GM23338 (cell line): ENCODE results near the gene NUCB2. TPM values are rescaled to one million over a fixed set of nuclear protein-coding genes. Genes with fewer than 3 reads are reported as not detected.
A peak's percentile ranks its signal among the peaks of the same experiment; 100 is the strongest.

Experiments used
- ATAC-seq: fragments of 200-7000 bp; cut with Tn5 transposase; 3 replicates; pipeline ENCODE4 v1.9.1; 2020
- DNase-seq: peaks from one replicate; pipeline ENCODE4 v3.0.0-alpha.2; 2015; ENCODE audit warnings: low spot score
- H2AFZ ChIP-seq: fragments of 200-600 bp; sonication (generic); 2 replicates; pipeline ENCODE4 v1.8.0; 2016; ENCODE audit warnings: antibody characterized with exemption, mild to moderate bottlenecking, moderate library complexity
- H3F3A ChIP-seq: fragments of 200-600 bp; sonication (generic); replicated peaks from 2 replicates; pipeline ENCODE4 v1.8.0; 2017; ENCODE audit warnings: antibody characterized with exemption, mixed run types, low read depth
- H3K27ac ChIP-seq: fragments of 200-600 bp; sonication (generic); 2 replicates; pipeline ENCODE4 v1.6.1; 2016; ENCODE audit warnings: low read depth
- H3K27me3 ChIP-seq: fragments of 200-600 bp; sonication (generic); 2 replicates; pipeline ENCODE4 v1.8.0; 2016; ENCODE audit warnings: mild to moderate bottlenecking, mixed run types, moderate library complexity; ENCODE audit not compliant: insufficient read depth
- H3K36me3 ChIP-seq: fragments of 200-600 bp; sonication (generic); 2 replicates; pipeline ENCODE4 v1.8.0; 2016; ENCODE audit warnings: mild to moderate bottlenecking; ENCODE audit not compliant: insufficient read depth
- H3K4me1 ChIP-seq: fragments of 200-600 bp; sonication (generic); 2 replicates; pipeline ENCODE4 v1.8.0; 2016; ENCODE audit warnings: mild to moderate bottlenecking, moderate library complexity; ENCODE audit not compliant: insufficient read depth
- H3K4me2 ChIP-seq: fragments of 200-600 bp; sonication (generic); 2 replicates; pipeline ENCODE4 v1.7.1; 2017; ENCODE audit warnings: mixed run types
- H3K4me3 ChIP-seq: fragments of 200-600 bp; sonication (generic); 2 replicates; pipeline ENCODE4 v1.6.1; 2016; ENCODE audit warnings: mixed run types
- H3K79me2 ChIP-seq: fragments of 200-600 bp; sonication (generic); replicated peaks from 2 replicates; pipeline ENCODE4 v1.8.0; 2017; ENCODE audit warnings: mild to moderate bottlenecking; ENCODE audit not compliant: insufficient read depth
- H3K9me2 ChIP-seq: fragments of 200-600 bp; sonication (generic); 2 replicates; pipeline ENCODE4 v1.8.0; 2017; ENCODE audit not compliant: insufficient read depth
- H4K20me1 ChIP-seq: fragments of 200-600 bp; sonication (generic); replicated peaks from 2 replicates; pipeline ENCODE4 v1.8.0; 2017; ENCODE audit warnings: mild to moderate bottlenecking; ENCODE audit not compliant: insufficient read depth
- H3K27ac Mint-ChIP-seq: 2 replicates; pipeline ENCODE4 v1.8.0; 2020; ENCODE audit warnings: inconsistent platforms, mild to moderate bottlenecking, moderate library complexity, mixed read lengths
- H3K27me3 Mint-ChIP-seq: 3 replicates; pipeline ENCODE4 v1.8.0; 2022; ENCODE audit warnings: low read depth, mild to moderate bottlenecking, moderate library complexity, mixed read lengths, inconsistent platforms; ENCODE audit not compliant: insufficient read depth, poor library complexity
- H3K36me3 Mint-ChIP-seq: 3 replicates; pipeline ENCODE4 v1.8.0; 2021; ENCODE audit warnings: low read depth, mild to moderate bottlenecking, inconsistent platforms, moderate library complexity, mixed read lengths
- H3K4me1 Mint-ChIP-seq: 3 replicates; pipeline ENCODE4 v1.8.0; 2020; ENCODE audit warnings: mild to moderate bottlenecking, inconsistent platforms, mixed read lengths
- H3K4me3 Mint-ChIP-seq: 3 replicates; pipeline ENCODE4 v1.8.0; 2021; ENCODE audit warnings: moderate library complexity, mild to moderate bottlenecking, inconsistent platforms, mixed read lengths
- H3K9me3 Mint-ChIP-seq: 3 replicates; pipeline ENCODE4 v1.8.0; 2020; ENCODE audit warnings: moderate library complexity, mild to moderate bottlenecking, inconsistent platforms, mixed read lengths
- CREB1 ChIP-seq: fragments of 250-450 bp; sonication (Bioruptor Pico); IDR thresholded peaks from 2 replicates; pipeline ENCODE4 v1.5.0; 2020; ENCODE audit warnings: low read depth, mild to moderate bottlenecking, moderate library complexity
- CTCF ChIP-seq, 2 experiments: fragments of 200-600 bp in 1 of 2; sonication (generic) in 1 of 2; conservative IDR thresholded peaks; 2 replicates each; pipeline versions ENCODE4 v1.5.1 to v1.6.1; 2016 to 2017; ENCODE audit warnings: antibody characterized with exemption in 2 of 2, low read depth in 2 of 2, mild to moderate bottlenecking in 2 of 2, moderate library complexity in 1 of 2
- EZH2 ChIP-seq: fragments of 200-600 bp; sonication (generic); IDR thresholded peaks from one replicate; pipeline ENCODE4 v1.8.0; 2017; ENCODE audit warnings: antibody characterized with exemption, mild to moderate bottlenecking, low read depth; ENCODE audit not compliant: unreplicated experiment
- EZH2phosphoT487 ChIP-seq: fragments of 200-600 bp; sonication (generic); IDR thresholded peaks from one replicate; pipeline ENCODE4 v1.8.1; 2018; ENCODE audit warnings: antibody characterized with exemption; ENCODE audit not compliant: unreplicated experiment
- JUNB ChIP-seq: IDR thresholded peaks from one replicate; pipeline ENCODE4 v1.6.1; 2016; ENCODE audit warnings: antibody characterized with exemption; ENCODE audit not compliant: unreplicated experiment
- POLR2AphosphoS5 ChIP-seq: IDR thresholded peaks from 2 replicates; pipeline ENCODE4 v1.6.1; 2016; ENCODE audit warnings: antibody characterized with exemption, low read depth
- REST ChIP-seq: IDR thresholded peaks from one replicate; pipeline ENCODE4 v1.6.1; 2018; ENCODE audit warnings: antibody characterized with exemption; ENCODE audit not compliant: unreplicated experiment
- STAT1 ChIP-seq: IDR thresholded peaks from one replicate; pipeline ENCODE4 v1.6.1; 2016; ENCODE audit warnings: antibody characterized with exemption; ENCODE audit not compliant: unreplicated experiment
- ZNF114 ChIP-seq: fragments of 250-450 bp; sonication (Bioruptor Pico); IDR thresholded peaks from 2 replicates; pipeline ENCODE4 v1.5.0; 2020; ENCODE audit warnings: mild to moderate bottlenecking, moderate library complexity
- ZNF331 ChIP-seq: fragments of 250-450 bp; sonication (Bioruptor Pico); IDR thresholded peaks from 2 replicates; pipeline ENCODE4 v1.5.0; 2020; ENCODE audit warnings: low read depth, mild to moderate bottlenecking, moderate library complexity
- polyA plus RNA-seq: library from polyadenylated mRNA; unstranded; fragments of >200 nt; fragmentation: Nextera tagmentation; extraction: Ambion mirVana; gene quantifications from 2 replicates; pipeline ENCODE4 v1.2.1, GENCODE V29; 2016
- total RNA-seq: library from RNA; depleted of rRNA; stranded (reverse); fragments of >200 nt; shearing (Covaris generic); gene quantifications from 2 replicates; pipeline ENCODE4 v1.2.3, GENCODE V29; 2014
- TF ChIP-seq, protein P1 (sequence below): IDR thresholded peaks from 2 replicates; pipeline ENCODE4 v1.6.1; 2016; ENCODE audit warnings: antibody characterized with exemption

Gene NUCB2
- total and polyA plus RNA-seq, 2 experiments from 2014 or later, result 16.6 to 86.9 TPM

- TF ChIP-seq, protein P1, sequence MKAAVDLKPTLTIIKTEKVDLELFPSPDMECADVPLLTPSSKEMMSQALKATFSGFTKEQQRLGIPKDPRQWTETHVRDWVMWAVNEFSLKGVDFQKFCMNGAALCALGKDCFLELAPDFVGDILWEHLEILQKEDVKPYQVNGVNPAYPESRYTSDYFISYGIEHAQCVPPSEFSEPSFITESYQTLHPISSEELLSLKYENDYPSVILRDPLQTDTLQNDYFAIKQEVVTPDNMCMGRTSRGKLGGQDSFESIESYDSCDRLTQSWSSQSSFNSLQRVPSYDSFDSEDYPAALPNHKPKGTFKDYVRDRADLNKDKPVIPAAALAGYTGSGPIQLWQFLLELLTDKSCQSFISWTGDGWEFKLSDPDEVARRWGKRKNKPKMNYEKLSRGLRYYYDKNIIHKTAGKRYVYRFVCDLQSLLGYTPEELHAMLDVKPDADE, result no peak
- TF ChIP-seq STAT1, result no peak
- no peak for TF ChIP-seq EZH2phosphoT487
- no peak for TF ChIP-seq CREB1 (CRISPR knock-in tag)
- no peak for TF ChIP-seq REST
These were observed 17.5 kb downstream of the NUCB2 start (continued) for GRCh38 chr11:17294033-17294432.

- DNase-seq (no peak), ATAC-seq (no peak)
- no peaks in the 10 kb centered on the region for H3K36me3 Mint-ChIP-seq
- no peaks in the 10 kb centered on the region for H3K4me1 Mint-ChIP-seq
- TF ChIP-seq CREB1 (CRISPR knock-in tag) (no peak), ZNF331 (CRISPR knock-in tag) (no peak), REST (no peak), STAT1 (no peak), ZNF114 (no peak), CTCF (conservative IDR thresholded peaks at IDR 0.05; ENCODE audit: low read depth in 2 of 2) (no peak), JUNB (no peak), POLR2AphosphoS5 (no peak), EZH2 (no peak)
- H3K4me1 ChIP-seq, result no peaks in the 10 kb centered on the region
- H3K27ac ChIP-seq, result peak overlapping the region; percentile 47; the same call in 1 of the 2 replicates
- no peak overlapping the region for H3K27ac Mint-ChIP-seq
- no peaks in the 10 kb centered on the region for H3K36me3 ChIP-seq
- H3K4me3 ChIP-seq, result no peak overlapping the region
- no peaks in the 10 kb centered on the region for H3K27me3 ChIP-seq
- H3K9me3 Mint-ChIP-seq, result no peaks in the 10 kb centered on the region
- no peaks in the 10 kb centered on the region for H3K9me2 ChIP-seq
- no peaks in the 10 kb centered on the region for H4K20me1 ChIP-seq
- no peaks in the 10 kb centered on the region for H3F3A ChIP-seq
- no peak overlapping the region for H3K4me3 Mint-ChIP-seq
- no peak overlapping the region for H3K4me2 ChIP-seq
- no peak overlapping the region for H2AFZ ChIP-seq
- no peaks in the 10 kb centered on the region for H3K27me3 Mint-ChIP-seq
- H3K79me2 ChIP-seq, result no peaks in the 10 kb centered on the region
These were observed 20.5 kb downstream of the NUCB2 start for GRCh38 chr11:17296852-17297559.
